HEK293T (cell line): Measurements from ENCODE around the gene PRRC2B.

Experiments used
- ARNT ChIP-seq: fragments of 450-650 bp; IDR thresholded peaks from 2 replicates; pipeline ENCODE4 v1.6.1; 2017; ENCODE audit warnings: mild to moderate bottlenecking
- BHLHE40 ChIP-seq: fragments of 450-650 bp; IDR thresholded peaks from 2 replicates; pipeline ENCODE4 v1.6.1; 2016; ENCODE audit warnings: mild to moderate bottlenecking, moderate library complexity, borderline replicate concordance
- ELF4 ChIP-seq: fragments of 450-650 bp; IDR thresholded peaks from 2 replicates; pipeline ENCODE4 v1.6.1; 2017; ENCODE audit warnings: antibody characterized with exemption
- FOXA1 ChIP-seq: fragments of 450-650 bp; IDR thresholded peaks from 2 replicates; pipeline ENCODE4 v1.6.1; 2016; ENCODE audit warnings: mild to moderate bottlenecking
- FOXK2 ChIP-seq: fragments of 450-650 bp; IDR thresholded peaks from 2 replicates; pipeline ENCODE4 v1.6.1; 2016; ENCODE audit warnings: mild to moderate bottlenecking
- NFRKB ChIP-seq: fragments of 450-650 bp; IDR thresholded peaks from 2 replicates; pipeline ENCODE4 v1.6.1; 2016; ENCODE audit warnings: mild to moderate bottlenecking, moderate library complexity
- SP1 ChIP-seq: fragments of 450-650 bp; IDR thresholded peaks from 2 replicates; pipeline ENCODE4 v1.6.1; 2017
- SUZ12 ChIP-seq: fragments of 450-650 bp; IDR thresholded peaks from 2 replicates; pipeline ENCODE4 v1.6.1; 2016; ENCODE audit warnings: mild to moderate bottlenecking
- TARDBP ChIP-seq: fragments of 450-650 bp; IDR thresholded peaks from 2 replicates; pipeline ENCODE4 v1.6.1; 2016
- ZNF384 ChIP-seq: fragments of 450-650 bp; IDR thresholded peaks from 2 replicates; pipeline ENCODE4 v1.6.1; 2016
- TF ChIP-seq, protein P1 (sequence below): fragments of 450-650 bp; IDR thresholded peaks from 2 replicates; pipeline ENCODE4 v1.6.1; 2016

DNA sequence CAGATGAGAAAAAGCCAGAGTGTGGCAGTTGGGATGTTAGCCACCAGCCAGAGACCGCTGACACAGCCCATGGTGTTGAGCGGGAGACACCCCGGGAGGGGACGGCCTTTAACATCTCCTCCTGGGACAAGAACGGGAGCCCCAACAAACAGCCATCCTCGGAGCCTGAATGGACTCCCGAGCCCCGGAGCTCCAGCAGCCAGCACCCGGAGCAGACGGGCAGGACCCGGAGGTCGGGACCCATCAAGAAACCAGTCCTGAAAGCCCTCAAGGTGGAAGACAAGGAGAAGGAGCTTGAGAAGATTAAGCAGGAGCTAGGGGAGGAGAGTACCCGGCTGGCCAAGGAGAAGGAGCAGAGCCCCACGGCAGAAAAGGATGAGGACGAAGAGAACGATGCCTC, 80.8 kb downstream of the PRRC2B start:
- TF ChIP-seq FOXA1 = no peak
- no peak for TF ChIP-seq SUZ12
- TF ChIP-seq SP1 = no peak
- no peak for TF ChIP-seq ZNF384
- no peak for TF ChIP-seq BHLHE40
- TF ChIP-seq FOXK2 = no peak
- TF ChIP-seq ELF4 = no peak
- TF ChIP-seq, protein P1, sequence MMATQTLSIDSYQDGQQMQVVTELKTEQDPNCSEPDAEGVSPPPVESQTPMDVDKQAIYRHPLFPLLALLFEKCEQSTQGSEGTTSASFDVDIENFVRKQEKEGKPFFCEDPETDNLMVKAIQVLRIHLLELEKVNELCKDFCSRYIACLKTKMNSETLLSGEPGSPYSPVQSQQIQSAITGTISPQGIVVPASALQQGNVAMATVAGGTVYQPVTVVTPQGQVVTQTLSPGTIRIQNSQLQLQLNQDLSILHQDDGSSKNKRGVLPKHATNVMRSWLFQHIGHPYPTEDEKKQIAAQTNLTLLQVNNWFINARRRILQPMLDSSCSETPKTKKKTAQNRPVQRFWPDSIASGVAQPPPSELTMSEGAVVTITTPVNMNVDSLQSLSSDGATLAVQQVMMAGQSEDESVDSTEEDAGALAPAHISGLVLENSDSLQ = no peak
- no peak for TF ChIP-seq TARDBP
- no peak for TF ChIP-seq ARNT
- TF ChIP-seq NFRKB = no peak
